BJ (cell line): ENCODE measurements around the gene TTF2. TPM values are rescaled to one million over a fixed set of nuclear protein-coding genes. Genes with fewer than 3 reads are reported as not detected.
A peak's percentile ranks its signal among the peaks of the same experiment; 100 is the strongest.

Source experiments
- CTCF ChIA-PET: fragments of 350-600 bp; formaldehyde crosslinking; extraction: SDS; loops from one replicate; lab custom pipeline; 2021; ENCODE audit warnings: antibody characterized with exemption, inconsistent platforms; lab: Yijun Ruan, JAX
- POLR2A ChIA-PET: fragments of 300-600 bp; sonication (Branson Sonifier 250); formaldehyde crosslinking; extraction: SDS; loops from one replicate; lab custom pipeline; 2021; ENCODE audit warnings: antibody characterized with exemption; lab: Charles Lee
- DNase-seq: peaks from one replicate; pipeline ENCODE4 v3.0.0-alpha.2; 2011; ENCODE audit warnings: low read depth
- H3K27me3 ChIP-seq: 2 replicates; pipeline ENCODE4 v1.6.0; 2011; ENCODE audit warnings: low read length; ENCODE audit not compliant: control insufficient read depth, insufficient read depth
- H3K36me3 ChIP-seq: 2 replicates; pipeline ENCODE4 v1.5.1; 2011; ENCODE audit warnings: low read length; ENCODE audit not compliant: control insufficient read depth, insufficient read depth
- H3K4me3 ChIP-seq: 2 replicates; pipeline ENCODE4 v1.5.1; 2011; ENCODE audit warnings: low read depth, mild to moderate bottlenecking, control low read depth, low read length
- CTCF ChIP-seq: IDR thresholded peaks from 2 replicates; pipeline ENCODE4 v1.5.1; 2011; ENCODE audit warnings: low read depth, mild to moderate bottlenecking, control low read depth, inconsistent platforms, low read length, moderate library complexity; ENCODE audit not compliant: insufficient read depth
- polyA plus RNA-seq: library from polyadenylated mRNA; depleted of rRNA; stranded (reverse); fragments of >200 nt; gene quantifications from 2 replicates; pipeline ENCODE4 v1.2.3, GENCODE V29; 2011

Gene TTF2
- polyA plus RNA-seq, 1 experiment, result 10.1 TPM

GRCh38 chr1:117060441-117061317 lies 553 bp downstream of the TTF2 start:
- CTCF ChIA-PET, result interaction anchor here (0.7 to 2.2 kb wide), 10 partner anchors 11 to 474 kb away, joined by 3 to 17 read pairs (median 5); no protein-coding TSS in a partner anchor
- H3K27me3 ChIP-seq, result no peaks in the 10 kb centered on the region
- DNase-seq, result no peak
- POLR2A ChIA-PET, result no interaction called here
- no peaks in the 10 kb centered on the region for H3K36me3 ChIP-seq
- TF ChIP-seq CTCF, result no peak
- peak overlapping the region; percentile 78 for H3K4me3 ChIP-seq

GRCh38 chr1:117061986-117062415 lies 1.9 kb downstream of the TTF2 start:
- H3K27me3 ChIP-seq, result no peaks in the 10 kb centered on the region
- DNase-seq, result no peak
- H3K4me3 ChIP-seq, result no peak overlapping the region
- POLR2A ChIA-PET, result no interaction called here
- H3K36me3 ChIP-seq, result no peaks in the 10 kb centered on the region
- no peak for TF ChIP-seq CTCF
- CTCF ChIA-PET, result interaction anchor here (0.8 to 2.2 kb wide), 6 partner anchors 10 to 338 kb away, joined by 3 to 7 read pairs (median 4); no protein-coding TSS in a partner anchor

GRCh38 chr1:117066367-117066766 lies 6.2 kb downstream of the TTF2 start:
- no peak for TF ChIP-seq CTCF
- ChIA-PET POLR2A (no interaction called here), CTCF (interaction anchor here (0.6 to 12.2 kb wide), 8 partner anchors 54 to 509 kb away, joined by 3 to 185 read pairs (median 8); partner anchors contain the start of gene TRIM45)
- Histone ChIP-seq H3K27me3 (no peaks in the 10 kb centered on the region), H3K36me3 (no peaks in the 10 kb centered on the region; the same call in 1 of the 2 replicates), H3K4me3 (no peak overlapping the region)
- DNase-seq, result no peak

GRCh38 chr1:117067533-117068370 lies 7.6 kb downstream of the TTF2 start:
- POLR2A ChIA-PET, result no interaction called here
- TF ChIP-seq CTCF, result peak; percentile 76
- no peaks in the 10 kb centered on the region for H3K27me3 ChIP-seq
- H3K4me3 ChIP-seq, result no peak overlapping the region
- CTCF ChIA-PET, result interaction anchor here (0.6 to 12.2 kb wide), 32 partner anchors 10 to 691 kb away, joined by 3 to 185 read pairs (median 5); partner anchors contain the start of gene TRIM45
- no peak for DNase-seq
- H3K36me3 ChIP-seq, result no peaks in the 10 kb centered on the region; the same call in 1 of the 2 replicates
